WTC11 (cell line): ENCODE measurements around the gene VIPAS39.

Source experiments
- ATF3 ChIP-seq: sonication (generic); formaldehyde crosslinking; conservative IDR thresholded peaks from 2 replicates; pipeline ENCODE4 v1.8.1; 2022; ENCODE audit warnings: mild to moderate bottlenecking, missing genetic modification reagents
- CTCF ChIP-seq: fragments of 200-600 bp; IDR thresholded peaks from 2 replicates; pipeline ENCODE4 v1.8.0; 2022; ENCODE audit warnings: antibody characterized with exemption
- NFATC4 ChIP-seq: fragments of 250-450 bp; sonication (Bioruptor Pico); IDR thresholded peaks from 2 replicates; pipeline ENCODE4 v1.9.0; 2021; ENCODE audit warnings: mild to moderate bottlenecking
- TF ChIP-seq, protein P1 (sequence below): sonication (generic); formaldehyde crosslinking; IDR thresholded peaks from 2 replicates; pipeline ENCODE4 v1.8.0; 2022; ENCODE audit warnings: mild to moderate bottlenecking, missing genetic modification reagents

- TF ChIP-seq ATF3 (CRISPR knock-in tag) (no peak), NFATC4 (CRISPR knock-in tag) (no peak), CTCF (no peak)
- TF ChIP-seq, protein P1, sequence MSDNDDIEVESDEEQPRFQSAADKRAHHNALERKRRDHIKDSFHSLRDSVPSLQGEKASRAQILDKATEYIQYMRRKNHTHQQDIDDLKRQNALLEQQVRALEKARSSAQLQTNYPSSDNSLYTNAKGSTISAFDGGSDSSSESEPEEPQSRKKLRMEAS (CRISPR knock-in tag) = no peak
These were observed 15.2 kb downstream of the VIPAS39 start for GRCh38 chr14:77442196-77442595.
